ENCODE results near the gene NDC1.

Gene NDC1

DNA sequence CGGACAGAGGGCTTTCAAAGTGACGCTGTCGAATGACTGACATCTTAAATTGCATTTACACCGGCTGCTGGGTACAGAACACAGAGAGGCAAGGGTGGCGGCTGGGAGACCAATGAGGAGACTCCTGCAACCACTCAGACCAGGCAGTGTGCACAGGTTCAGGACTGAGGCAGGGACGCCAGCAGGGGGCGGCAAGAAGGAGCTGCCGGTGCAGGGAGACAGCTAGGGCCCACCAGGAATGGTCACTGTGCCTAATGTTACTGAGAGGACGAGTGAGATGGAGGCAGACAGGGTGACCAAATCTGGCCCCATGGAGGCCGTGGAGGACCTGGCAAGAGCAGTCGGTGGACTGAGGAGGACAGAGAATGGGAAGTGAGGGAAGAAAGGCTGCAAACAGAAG, 122.6 kb downstream of the NDC1 start:
- DNase-seq (peak; percentile 18), ATAC-seq (ENCODE audit: insufficient read depth, low read depth) (peak; percentile 58)
- no peaks in the 10 kb centered on the region for H3K4me1 ChIP-seq (ENCODE audit: insufficient read depth, low read length)
- no peak overlapping the region for H3K4me3 ChIP-seq (ENCODE audit: low read depth in 1 of 2, low read length in 2 of 2)
- H3K27ac ChIP-seq (ENCODE audit: low read length), result no peak overlapping the region
- H3K9me3 ChIP-seq (ENCODE audit: insufficient read depth, low read length, severe bottlenecking), result no peaks in the 10 kb centered on the region
- no peak overlapping the region for H3K9ac ChIP-seq (ENCODE audit: low read depth, low read length)
- H3K79me2 ChIP-seq (ENCODE audit: insufficient read depth, low read length), result no peaks in the 10 kb centered on the region
- TF ChIP-seq EZH2 (IDR thresholded peaks at IDR 0.05; ENCODE audit: borderline replicate concordance, low read depth, low read length, severe bottlenecking), result no peak
- TF ChIP-seq, protein P1, sequence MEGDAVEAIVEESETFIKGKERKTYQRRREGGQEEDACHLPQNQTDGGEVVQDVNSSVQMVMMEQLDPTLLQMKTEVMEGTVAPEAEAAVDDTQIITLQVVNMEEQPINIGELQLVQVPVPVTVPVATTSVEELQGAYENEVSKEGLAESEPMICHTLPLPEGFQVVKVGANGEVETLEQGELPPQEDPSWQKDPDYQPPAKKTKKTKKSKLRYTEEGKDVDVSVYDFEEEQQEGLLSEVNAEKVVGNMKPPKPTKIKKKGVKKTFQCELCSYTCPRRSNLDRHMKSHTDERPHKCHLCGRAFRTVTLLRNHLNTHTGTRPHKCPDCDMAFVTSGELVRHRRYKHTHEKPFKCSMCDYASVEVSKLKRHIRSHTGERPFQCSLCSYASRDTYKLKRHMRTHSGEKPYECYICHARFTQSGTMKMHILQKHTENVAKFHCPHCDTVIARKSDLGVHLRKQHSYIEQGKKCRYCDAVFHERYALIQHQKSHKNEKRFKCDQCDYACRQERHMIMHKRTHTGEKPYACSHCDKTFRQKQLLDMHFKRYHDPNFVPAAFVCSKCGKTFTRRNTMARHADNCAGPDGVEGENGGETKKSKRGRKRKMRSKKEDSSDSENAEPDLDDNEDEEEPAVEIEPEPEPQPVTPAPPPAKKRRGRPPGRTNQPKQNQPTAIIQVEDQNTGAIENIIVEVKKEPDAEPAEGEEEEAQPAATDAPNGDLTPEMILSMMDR (IDR thresholded peaks at IDR 0.05; ENCODE audit: borderline replicate concordance, extremely low read depth, low read length, poor library complexity, severe bottlenecking), result peak; percentile 57
- no peaks in the 10 kb centered on the region for H3K27me3 ChIP-seq (ENCODE audit: insufficient read depth, low read length, poor library complexity)
- H4K20me1 ChIP-seq (ENCODE audit: insufficient read depth, low read length), result no peaks in the 10 kb centered on the region; the same call in 1 of the 2 replicates
- H2AFZ ChIP-seq (ENCODE audit: low read depth, low read length), result no peak overlapping the region
- H3K36me3 ChIP-seq (ENCODE audit: insufficient read depth, low read length), result no peaks in the 10 kb centered on the region
- H3K4me2 ChIP-seq (ENCODE audit: insufficient read depth, low read length), result no peak overlapping the region

Measured in DND-41 (cell line).